ENCODE results near the gene ZNF777. TPM values are rescaled to one million over a fixed set of nuclear protein-coding genes. Genes with fewer than 3 reads are reported as not detected.
"Not testable (repeated sequence)": the region's sequence is repeated elsewhere in the genome, so short reads cannot be mapped to it uniquely, and the experiment has no call there.

Gene ZNF777
- polyA plus RNA-seq, 1 donor: 10.2 TPM

DNA sequence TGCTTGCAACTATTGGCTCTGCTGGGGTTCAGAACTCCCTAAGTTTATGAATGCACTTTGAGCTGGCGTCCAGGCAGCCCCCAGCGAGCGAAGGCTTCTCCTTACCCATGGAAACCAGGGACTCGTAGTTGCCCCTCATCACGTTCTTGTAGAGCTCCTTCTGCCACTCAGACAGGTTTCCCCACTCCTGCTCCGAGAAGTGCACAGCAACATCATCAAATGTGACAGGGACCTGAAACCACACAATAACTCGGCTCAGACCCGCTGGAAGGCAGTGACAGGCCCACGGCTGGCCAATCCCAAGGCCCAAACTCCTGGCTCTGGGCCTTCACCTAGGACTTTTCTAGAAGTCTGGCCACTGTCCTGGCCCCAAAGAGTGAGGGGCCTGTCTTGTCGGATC is 6.9 kb downstream of the ZNF777 start:
- DNase-seq: no peak

DNA sequence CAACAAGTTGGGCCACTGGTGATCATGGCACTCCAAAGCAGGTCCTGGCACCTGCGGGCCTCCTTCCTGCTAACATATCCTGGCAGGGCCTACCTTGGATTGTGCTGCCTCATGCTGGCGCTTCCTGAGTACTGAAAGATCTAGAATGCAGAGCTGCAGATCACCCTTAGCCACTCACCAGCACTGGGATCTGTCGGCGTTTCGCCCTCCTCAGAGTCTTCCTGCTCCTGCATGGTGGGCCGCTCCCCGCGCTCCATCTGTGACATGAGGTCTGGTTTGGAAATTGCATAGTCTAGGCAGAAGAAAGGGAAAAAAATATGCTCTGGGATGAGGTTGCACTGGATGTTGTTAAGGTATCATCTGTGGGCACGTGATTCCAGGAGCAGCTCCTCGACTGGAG is 10.0 kb downstream of the ZNF777 start:
- no peaks in the 10 kb centered on the region for H3K9me3 ChIP-seq (ENCODE audit: control insufficient read depth, low read depth, low read length)
- no peak overlapping the region for H3K4me3 ChIP-seq (ENCODE audit: low read length)
- no peaks in the 10 kb centered on the region for H3K4me1 ChIP-seq (ENCODE audit: control insufficient read depth, insufficient read depth, low read length)
- H3K27ac ChIP-seq (ENCODE audit: low read length): no peak overlapping the region
- H3K36me3 ChIP-seq (ENCODE audit: control insufficient read depth, insufficient read depth, low read length): peaks cover 74% of the 10 kb centered on the region
- DNase-seq: no peak
- H3K27me3 ChIP-seq (ENCODE audit: control insufficient read depth, insufficient read depth, low read length): no peaks in the 10 kb centered on the region
- WGBS (ENCODE audit: insufficient coverage, low lambda C conversion rate): no CpG with 5 or more reads among the region's 10 CpGs

More for the DNA sequence above, 6.9 kb downstream of the ZNF777 start:
- H3K36me3 ChIP-seq (ENCODE audit: control insufficient read depth, insufficient read depth, low read length): peaks cover 63% of the 10 kb centered on the region
- no peak overlapping the region for H3K27ac ChIP-seq (ENCODE audit: low read length)
- H3K4me1 ChIP-seq (ENCODE audit: control insufficient read depth, insufficient read depth, low read length): peaks cover under 1% of the 10 kb centered on the region
- H3K9me3 ChIP-seq (ENCODE audit: control insufficient read depth, low read depth, low read length): no peaks in the 10 kb centered on the region
- no peak overlapping the region for H3K4me3 ChIP-seq (ENCODE audit: low read length)
- WGBS (ENCODE audit: insufficient coverage, low lambda C conversion rate): no CpG with 5 or more reads among the region's 10 CpGs
- no peaks in the 10 kb centered on the region for H3K27me3 ChIP-seq (ENCODE audit: control insufficient read depth, insufficient read depth, low read length)

DNA sequence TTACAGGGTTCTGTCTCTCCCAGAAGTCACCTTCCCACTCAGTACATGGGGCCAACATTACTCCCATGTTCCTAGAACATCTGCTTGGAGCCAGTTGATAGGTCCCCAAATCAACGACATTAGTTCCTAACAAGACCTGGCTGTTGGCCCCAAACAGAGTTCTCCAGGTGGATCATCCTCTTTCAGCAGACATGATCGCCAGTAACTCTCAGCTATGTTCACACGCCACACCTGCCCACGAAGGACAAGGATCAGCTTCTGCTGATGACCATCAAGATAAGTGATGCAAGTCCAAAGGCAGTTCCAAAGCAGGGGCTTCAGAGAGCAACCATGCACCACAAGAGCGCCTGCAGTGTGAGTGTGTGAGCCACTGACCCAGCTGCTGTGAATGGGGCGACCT is 11.0 kb downstream of the ZNF777 start:
- no peaks in the 10 kb centered on the region for H3K4me1 ChIP-seq (ENCODE audit: control insufficient read depth, insufficient read depth, low read length)
- H3K9me3 ChIP-seq (ENCODE audit: control insufficient read depth, low read depth, low read length): no peaks in the 10 kb centered on the region
- WGBS (ENCODE audit: insufficient coverage, low lambda C conversion rate): 100% methylated on average over 1 of the region's 6 CpGs
- peaks cover 71% of the 10 kb centered on the region for H3K36me3 ChIP-seq (ENCODE audit: control insufficient read depth, insufficient read depth, low read length)
- DNase-seq: no peak
- H3K27ac ChIP-seq (ENCODE audit: low read length): no peak overlapping the region
- no peaks in the 10 kb centered on the region for H3K27me3 ChIP-seq (ENCODE audit: control insufficient read depth, insufficient read depth, low read length)
- H3K4me3 ChIP-seq (ENCODE audit: low read length): no peak overlapping the region

DNA sequence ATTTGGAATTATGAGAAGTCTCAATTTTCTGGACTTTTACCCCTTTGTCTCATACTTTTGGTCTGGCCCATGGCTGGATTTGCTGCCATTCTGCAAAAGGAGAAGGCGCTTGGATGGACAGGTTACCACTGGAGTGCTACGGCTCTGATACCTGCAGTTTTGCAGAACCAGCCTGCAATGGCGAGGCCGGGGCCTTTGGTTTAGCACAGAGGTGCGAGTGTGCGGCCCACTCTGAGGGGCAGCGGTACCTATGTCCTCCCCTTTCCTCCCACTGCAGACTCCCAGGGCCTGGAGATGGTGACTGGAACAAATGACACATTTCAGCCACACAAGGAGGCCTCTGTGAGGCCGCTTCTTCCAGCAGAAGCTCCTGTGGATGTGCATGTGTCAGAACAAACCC is 11.9 kb downstream of the ZNF777 start:
- DNase-seq: no peak
- H3K36me3 ChIP-seq (ENCODE audit: control insufficient read depth, insufficient read depth, low read length): peaks cover 65% of the 10 kb centered on the region
- WGBS (ENCODE audit: insufficient coverage, low lambda C conversion rate): no CpG with 5 or more reads among the region's 8 CpGs

DNA sequence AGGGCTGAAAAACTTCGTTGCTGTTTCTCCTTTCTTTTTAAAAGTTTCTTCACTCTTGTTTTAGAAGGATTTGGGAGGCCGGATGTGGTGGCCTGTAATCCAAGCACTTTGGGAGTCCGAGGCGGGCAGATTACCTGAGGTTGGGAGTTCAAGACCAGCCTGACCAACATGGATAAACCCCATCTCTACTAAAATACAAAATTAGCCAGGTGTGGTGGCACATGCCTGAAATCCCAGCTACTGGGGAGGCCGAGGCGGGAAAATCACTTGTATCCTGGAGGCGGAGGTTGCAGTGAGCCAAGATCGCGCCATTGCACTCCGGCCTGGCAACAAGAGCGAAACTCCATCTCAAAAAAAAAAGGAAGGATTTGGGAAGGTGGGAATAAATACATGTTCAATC is 14.8 kb downstream of the ZNF777 start:
- not testable (repeated sequence) for DNase-seq; H3K27me3 ChIP-seq (ENCODE audit: control insufficient read depth, insufficient read depth, low read length); H3K9me3 ChIP-seq (ENCODE audit: control insufficient read depth, low read depth, low read length); H3K4me3 ChIP-seq (ENCODE audit: low read length); H3K4me1 ChIP-seq (ENCODE audit: control insufficient read depth, insufficient read depth, low read length); H3K27ac ChIP-seq (ENCODE audit: low read length)
- 100% methylated on average over 7 of the region's 11 CpGs for WGBS (ENCODE audit: insufficient coverage, low lambda C conversion rate)
- H3K36me3 ChIP-seq (ENCODE audit: control insufficient read depth, insufficient read depth, low read length): peaks cover 54% of the 10 kb centered on the region

More for the DNA sequence above, 11.9 kb downstream of the ZNF777 start:
- no peaks in the 10 kb centered on the region for H3K4me1 ChIP-seq (ENCODE audit: control insufficient read depth, insufficient read depth, low read length)
- H3K9me3 ChIP-seq (ENCODE audit: control insufficient read depth, low read depth, low read length): no peaks in the 10 kb centered on the region
- no peak overlapping the region for H3K4me3 ChIP-seq (ENCODE audit: low read length)
- H3K27ac ChIP-seq (ENCODE audit: low read length): no peak overlapping the region
- no peaks in the 10 kb centered on the region for H3K27me3 ChIP-seq (ENCODE audit: control insufficient read depth, insufficient read depth, low read length)

DNA sequence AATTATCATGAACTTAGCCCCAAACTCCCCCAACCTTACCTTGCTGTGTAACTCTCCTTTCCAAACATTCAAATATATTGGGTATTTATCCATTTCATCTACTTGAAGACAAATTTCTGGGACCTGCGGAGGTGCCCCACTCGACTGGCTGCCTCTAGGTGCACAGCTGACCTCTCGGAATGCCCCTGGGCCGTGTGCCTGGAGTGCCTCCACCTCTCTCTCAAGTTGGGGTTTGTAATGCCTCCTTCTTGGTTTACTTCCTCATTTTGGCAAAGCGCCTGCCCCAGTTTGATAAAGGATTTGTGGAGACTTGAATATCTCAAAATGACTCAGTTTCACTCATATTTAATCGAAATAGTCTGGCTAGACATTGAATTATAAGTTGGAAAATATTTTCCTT is 16.6 kb downstream of the ZNF777 start:
- Histone ChIP-seq H3K27ac (ENCODE audit: low read length) (no peak overlapping the region), H3K9me3 (ENCODE audit: control insufficient read depth, low read depth, low read length) (no peaks in the 10 kb centered on the region), H3K4me1 (ENCODE audit: control insufficient read depth, insufficient read depth, low read length) (no peaks in the 10 kb centered on the region), H3K27me3 (ENCODE audit: control insufficient read depth, insufficient read depth, low read length) (no peaks in the 10 kb centered on the region), H3K4me3 (ENCODE audit: low read length) (no peak overlapping the region), H3K36me3 (ENCODE audit: control insufficient read depth, insufficient read depth, low read length) (peaks cover 42% of the 10 kb centered on the region)
- WGBS (ENCODE audit: insufficient coverage, low lambda C conversion rate): 100% methylated on average over 1 of the region's 6 CpGs
- DNase-seq: no peak

DNA sequence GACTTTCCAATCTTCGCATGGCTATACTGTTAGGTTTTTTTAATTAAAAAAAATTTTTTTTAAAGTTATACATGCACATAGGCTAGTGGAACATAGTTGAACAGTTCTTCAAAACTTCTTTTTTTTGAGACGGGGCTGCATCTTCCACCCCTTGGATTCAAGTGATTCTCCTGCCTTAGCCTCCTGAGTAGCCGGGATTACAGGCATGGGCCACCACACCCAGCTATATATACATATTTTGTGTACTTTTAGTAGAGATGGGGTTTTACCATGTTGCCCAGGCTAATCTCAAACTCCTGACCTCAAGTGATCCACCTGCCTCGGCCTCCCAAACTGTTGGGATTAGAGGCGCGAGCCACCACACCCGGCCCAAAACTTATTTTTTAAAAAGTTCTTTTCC is 17.3 kb downstream of the ZNF777 start:
- H3K36me3 ChIP-seq (ENCODE audit: control insufficient read depth, insufficient read depth, low read length): peaks cover 36% of the 10 kb centered on the region
- H3K27ac ChIP-seq (ENCODE audit: low read length): no peak overlapping the region
- no peaks in the 10 kb centered on the region for H3K4me1 ChIP-seq (ENCODE audit: control insufficient read depth, insufficient read depth, low read length)
- DNase-seq: no peak
- H3K27me3 ChIP-seq (ENCODE audit: control insufficient read depth, insufficient read depth, low read length): no peaks in the 10 kb centered on the region
- WGBS (ENCODE audit: insufficient coverage, low lambda C conversion rate): 100% methylated on average over 2 of the region's 7 CpGs
- no peaks in the 10 kb centered on the region for H3K9me3 ChIP-seq (ENCODE audit: control insufficient read depth, low read depth, low read length)
- H3K4me3 ChIP-seq (ENCODE audit: low read length): no peak overlapping the region

DNA sequence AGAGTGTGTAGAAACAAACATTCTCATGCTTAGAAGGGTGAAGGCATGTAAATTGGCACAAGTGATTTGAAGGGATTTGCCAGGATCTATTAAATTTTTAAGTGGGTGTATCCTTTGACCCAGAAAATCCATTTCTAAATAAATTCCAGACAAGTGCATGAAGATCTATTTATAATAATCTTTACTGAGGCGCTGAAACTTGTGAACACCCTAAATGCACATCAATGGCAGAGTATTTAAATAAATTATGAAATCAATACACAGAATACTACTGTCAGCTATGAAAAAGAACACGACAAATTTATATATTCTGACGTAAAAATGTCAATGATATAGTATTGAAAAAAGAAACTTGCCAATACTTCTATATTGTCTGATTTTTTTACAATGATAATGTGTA is 17.9 kb downstream of the ZNF777 start:
- Histone ChIP-seq H3K4me3 (ENCODE audit: low read length) (no peak overlapping the region), H3K36me3 (ENCODE audit: control insufficient read depth, insufficient read depth, low read length) (peaks cover 35% of the 10 kb centered on the region), H3K9me3 (ENCODE audit: control insufficient read depth, low read depth, low read length) (no peaks in the 10 kb centered on the region), H3K27me3 (ENCODE audit: control insufficient read depth, insufficient read depth, low read length) (no peaks in the 10 kb centered on the region), H3K27ac (ENCODE audit: low read length) (no peak overlapping the region), H3K4me1 (ENCODE audit: control insufficient read depth, insufficient read depth, low read length) (no peaks in the 10 kb centered on the region)
- DNase-seq: no peak
- WGBS (ENCODE audit: insufficient coverage, low lambda C conversion rate): 86% methylated on average over 2 of the region's 3 CpGs

DNA sequence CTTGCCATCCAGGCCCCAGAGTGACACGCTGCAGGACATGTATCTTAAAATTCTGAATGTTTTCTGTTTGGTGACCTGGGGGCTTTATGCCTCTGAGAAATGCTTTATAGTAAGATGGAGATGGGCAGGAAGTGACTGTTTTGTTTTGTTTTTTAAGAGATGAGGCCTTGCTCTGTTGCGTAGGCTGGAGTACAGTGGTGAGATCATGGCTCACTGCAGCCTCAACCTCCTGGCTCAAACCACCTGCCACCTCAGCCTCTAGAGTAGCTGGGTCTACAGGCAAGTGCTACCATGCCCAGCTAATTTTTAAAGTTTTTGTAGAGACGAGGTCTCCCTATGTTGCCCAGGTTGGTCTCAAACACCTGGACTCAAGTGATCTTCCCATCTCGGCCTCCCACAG is 20.6 kb downstream of the ZNF777 start:
- DNase-seq: no peak
- no peaks in the 10 kb centered on the region for H3K4me1 ChIP-seq (ENCODE audit: control insufficient read depth, insufficient read depth, low read length)
- peaks cover 27% of the 10 kb centered on the region for H3K36me3 ChIP-seq (ENCODE audit: control insufficient read depth, insufficient read depth, low read length)
- no peaks in the 10 kb centered on the region for H3K9me3 ChIP-seq (ENCODE audit: control insufficient read depth, low read depth, low read length)
- no peak overlapping the region for H3K27ac ChIP-seq (ENCODE audit: low read length)
- no CpG with 5 or more reads among the region's 4 CpGs for WGBS (ENCODE audit: insufficient coverage, low lambda C conversion rate)
- no peaks in the 10 kb centered on the region for H3K27me3 ChIP-seq (ENCODE audit: control insufficient read depth, insufficient read depth, low read length)
- H3K4me3 ChIP-seq (ENCODE audit: low read length): no peak overlapping the region

DNA sequence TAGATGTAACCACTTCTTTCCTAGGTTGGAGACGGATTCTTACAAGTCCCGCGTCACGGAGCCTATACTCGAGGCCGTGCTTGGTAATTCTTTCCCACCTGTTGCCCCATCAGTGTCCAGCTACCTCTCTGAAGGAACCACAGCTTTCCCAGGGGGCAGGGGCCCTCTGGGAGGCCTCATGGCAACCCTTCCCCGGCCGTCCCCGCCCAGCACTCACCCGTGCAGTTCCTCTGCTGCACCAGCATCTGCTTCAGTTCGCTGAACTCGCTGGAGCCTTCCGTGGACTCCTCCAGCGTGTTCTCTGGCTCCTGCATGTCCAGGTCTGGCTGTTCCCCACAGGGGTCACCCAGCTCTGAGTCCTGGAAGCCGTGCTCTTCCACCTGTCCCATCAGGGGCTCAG is 24.5 kb downstream of the ZNF777 start:
- peaks cover 43% of the 10 kb centered on the region for H3K36me3 ChIP-seq (ENCODE audit: control insufficient read depth, insufficient read depth, low read length)
- H3K27ac ChIP-seq (ENCODE audit: low read length): no peak overlapping the region
- 100% methylated on average over 1 of the region's 15 CpGs for WGBS (ENCODE audit: insufficient coverage, low lambda C conversion rate)
- no peak overlapping the region for H3K4me3 ChIP-seq (ENCODE audit: low read length)
- no peak for DNase-seq
- H3K27me3 ChIP-seq (ENCODE audit: control insufficient read depth, insufficient read depth, low read length): no peaks in the 10 kb centered on the region
- peaks cover 9% of the 10 kb centered on the region for H3K9me3 ChIP-seq (ENCODE audit: control insufficient read depth, low read depth, low read length)
- H3K4me1 ChIP-seq (ENCODE audit: control insufficient read depth, insufficient read depth, low read length): no peaks in the 10 kb centered on the region

DNA sequence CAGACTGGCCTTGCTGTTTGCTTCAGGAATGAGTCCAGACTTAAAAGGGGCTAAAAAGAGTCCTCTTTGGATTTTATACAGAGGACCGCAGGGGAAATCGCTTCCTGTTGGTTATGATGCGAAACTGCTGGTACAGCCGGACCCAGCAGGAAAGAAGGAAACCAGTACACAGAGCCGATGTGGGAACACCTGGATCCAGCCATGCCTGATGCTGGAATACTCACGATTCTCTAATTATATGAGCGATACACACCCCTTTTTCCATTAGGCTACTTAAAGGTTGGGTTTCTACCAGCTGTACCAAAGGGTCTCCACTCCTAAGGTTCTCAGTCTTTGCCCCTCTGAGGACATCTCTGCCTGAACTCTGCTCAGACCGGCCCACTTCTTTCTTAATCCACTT is 27.7 kb downstream of the ZNF777 start:
- no peaks in the 10 kb centered on the region for H3K4me1 ChIP-seq (ENCODE audit: control insufficient read depth, insufficient read depth, low read length)
- 100% methylated on average over 1 of the region's 8 CpGs for WGBS (ENCODE audit: insufficient coverage, low lambda C conversion rate)
- peaks cover 9% of the 10 kb centered on the region for H3K9me3 ChIP-seq (ENCODE audit: control insufficient read depth, low read depth, low read length)
- DNase-seq: no peak
- no peak overlapping the region for H3K4me3 ChIP-seq (ENCODE audit: low read length)
- H3K27me3 ChIP-seq (ENCODE audit: control insufficient read depth, insufficient read depth, low read length): no peaks in the 10 kb centered on the region
- no peak overlapping the region for H3K27ac ChIP-seq (ENCODE audit: low read length)
- peaks cover 46% of the 10 kb centered on the region for H3K36me3 ChIP-seq (ENCODE audit: control insufficient read depth, insufficient read depth, low read length)
